Smooth muscle cell (in vitro differentiated cells): Measurements from ENCODE around the gene TLCD4. TPM values are rescaled to one million over a fixed set of nuclear protein-coding genes. Genes with fewer than 3 reads are reported as not detected.

Source experiments
- DNase-seq: peaks from one replicate; lab custom pipeline; 2025; ENCODE audit not compliant: unreplicated experiment; lab: John Stamatoyannopoulos, UW
- H2AFZ ChIP-seq: fragments of 200-600 bp; sonication (generic); 2 replicates; pipeline ENCODE4 v1.6.0; 2016; ENCODE audit warnings: antibody characterized with exemption, low read depth, mild to moderate bottlenecking
- H3F3A ChIP-seq: fragments of 200-600 bp; sonication (generic); 2 replicates; pipeline ENCODE4 v1.6.0; 2017; ENCODE audit warnings: antibody characterized with exemption, low read depth
- H3K27ac ChIP-seq: fragments of 200-600 bp; sonication (generic); 2 replicates; pipeline ENCODE4 v1.5.1; 2016; ENCODE audit warnings: low read depth, mild to moderate bottlenecking
- H3K27me3 ChIP-seq: fragments of 200-600 bp; sonication (generic); 2 replicates; pipeline ENCODE4 v1.6.1; 2016; ENCODE audit warnings: low read depth, mild to moderate bottlenecking
- H3K36me3 ChIP-seq: fragments of 200-600 bp; sonication (generic); 2 replicates; pipeline ENCODE4 v1.5.1; 2016; ENCODE audit warnings: low read depth
- H3K4me1 ChIP-seq: fragments of 200-600 bp; sonication (generic); 2 replicates; pipeline ENCODE4 v1.5.1; 2016; ENCODE audit warnings: low read depth
- H3K4me2 ChIP-seq: fragments of 200-600 bp; sonication (generic); 2 replicates; pipeline ENCODE4 v1.6.0; 2016; ENCODE audit warnings: mild to moderate bottlenecking
- H3K4me3 ChIP-seq: fragments of 200-600 bp; sonication (generic); 2 replicates; pipeline ENCODE4 v1.5.1; 2016; ENCODE audit warnings: mild to moderate bottlenecking
- H3K79me2 ChIP-seq: fragments of 200-600 bp; sonication (generic); 2 replicates; pipeline ENCODE4 v1.6.0; 2016; ENCODE audit warnings: low read depth, mild to moderate bottlenecking
- H3K9ac ChIP-seq: fragments of 200-600 bp; sonication (generic); 2 replicates; pipeline ENCODE4 v1.6.0; 2016; ENCODE audit warnings: low read depth
- H3K9me3 ChIP-seq: fragments of 200-600 bp; sonication (generic); replicated peaks from 2 replicates; pipeline ENCODE4 v1.5.1; 2016; ENCODE audit warnings: low read depth
- H4K20me1 ChIP-seq: fragments of 200-600 bp; sonication (generic); 2 replicates; pipeline ENCODE4 v1.6.0; 2016; ENCODE audit warnings: low read depth
- CTCF ChIP-seq: fragments of 200-600 bp; sonication (generic); IDR thresholded peaks from 2 replicates; pipeline ENCODE4 v1.5.1; 2017; ENCODE audit warnings: borderline replicate concordance, mild to moderate bottlenecking, antibody characterized with exemption; ENCODE audit not compliant: insufficient read depth, poor library complexity, severe bottlenecking
- WGBS: methylation state at CpG from one replicate; pipeline ENCODE4 v1.1.7; 2016; ENCODE audit warnings: low lambda C conversion rate; 5-methylcytosine and 5-hydroxymethylcytosine counted together
- polyA plus RNA-seq: library from polyadenylated mRNA; unstranded; fragments of >200 nt; fragmentation: Nextera tagmentation; extraction: Ambion mirVana; gene quantifications from 2 replicates; pipeline ENCODE4 v1.2.1, GENCODE V29; 2016
- total RNA-seq: library from RNA; depleted of rRNA; stranded (reverse); fragments of >200 nt; gene quantifications from 2 replicates; pipeline ENCODE4 v1.2.3, GENCODE V29; 2014

Gene TLCD4
- total and polyA plus RNA-seq, 2 experiments from 2014 or later, result 0.62 to 2.9 TPM

DNA sequence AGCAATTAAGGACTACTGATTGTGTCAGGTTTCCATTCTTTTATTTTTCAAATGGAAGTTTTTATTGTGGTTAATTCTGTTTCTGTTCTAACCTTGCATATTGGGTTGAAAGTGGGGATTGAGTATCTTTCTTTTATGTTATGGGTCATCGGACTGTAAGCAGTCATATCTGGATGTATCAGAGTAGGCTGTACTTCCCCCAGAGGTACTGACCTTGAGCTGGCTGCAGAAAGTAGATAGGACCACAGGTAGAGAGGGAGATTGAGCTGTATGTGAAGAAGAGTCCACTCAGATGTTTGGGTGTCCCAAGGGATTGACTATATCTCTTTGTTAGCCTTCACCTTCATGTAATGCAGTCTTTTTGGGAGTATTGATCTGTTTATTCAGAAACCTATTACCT, 23.9 kb upstream of the TLCD4 start:
- H3K27me3 ChIP-seq, result no peaks in the 10 kb centered on the region
- no peaks in the 10 kb centered on the region for H3K36me3 ChIP-seq
- no peak overlapping the region for H2AFZ ChIP-seq
- no peaks in the 10 kb centered on the region for H3K9me3 ChIP-seq
- WGBS, result 38% methylated on average over 1 of the region's 1 CpG
- H3K27ac ChIP-seq, result no peak overlapping the region
- H3K4me3 ChIP-seq, result no peak overlapping the region
- no peak overlapping the region for H3K9ac ChIP-seq
- H4K20me1 ChIP-seq, result no peaks in the 10 kb centered on the region
- no peaks in the 10 kb centered on the region for H3F3A ChIP-seq
- no peaks in the 10 kb centered on the region for H3K4me1 ChIP-seq
- no peak overlapping the region for H3K4me2 ChIP-seq
- H3K79me2 ChIP-seq, result no peaks in the 10 kb centered on the region
- TF ChIP-seq CTCF, result no peak
- no peak for DNase-seq

GRCh38 chr1:95094923-95095322, 22.2 kb upstream of the TLCD4 start:
- no peak for TF ChIP-seq CTCF
- Histone ChIP-seq H3K27me3 (no peaks in the 10 kb centered on the region), H3K79me2 (no peaks in the 10 kb centered on the region), H3K27ac (no peak overlapping the region), H3K9me3 (no peaks in the 10 kb centered on the region), H3K9ac (no peak overlapping the region), H3K36me3 (no peaks in the 10 kb centered on the region), H3F3A (no peaks in the 10 kb centered on the region), H3K4me3 (no peak overlapping the region), H4K20me1 (no peaks in the 10 kb centered on the region), H3K4me2 (no peak overlapping the region), H3K4me1 (no peaks in the 10 kb centered on the region), H2AFZ (no peak overlapping the region)
- no peak for DNase-seq
- 70% methylated on average over 2 of the region's 2 CpGs for WGBS

- no peaks in the 10 kb centered on the region for H3K4me1 ChIP-seq
- H3K27me3 ChIP-seq, result no peaks in the 10 kb centered on the region
- H3K9me3 ChIP-seq, result no peaks in the 10 kb centered on the region
- peak overlapping the region; percentile 66 for H2AFZ ChIP-seq
- no peaks in the 10 kb centered on the region for H3K36me3 ChIP-seq
- no peaks in the 10 kb centered on the region for H3K79me2 ChIP-seq
- H3F3A ChIP-seq, result no peaks in the 10 kb centered on the region
- no peak overlapping the region for H3K4me2 ChIP-seq
- TF ChIP-seq CTCF, result no peak
- no peak overlapping the region for H3K27ac ChIP-seq
- no peak overlapping the region for H3K4me3 ChIP-seq
- H3K9ac ChIP-seq, result no peak overlapping the region
- DNase-seq, result no peak
- H4K20me1 ChIP-seq, result no peaks in the 10 kb centered on the region
- WGBS, result 83% methylated on average over 2 of the region's 2 CpGs
These were observed 21.3 kb upstream of the TLCD4 start for GRCh38 chr1:95095833-95096217.

DNA sequence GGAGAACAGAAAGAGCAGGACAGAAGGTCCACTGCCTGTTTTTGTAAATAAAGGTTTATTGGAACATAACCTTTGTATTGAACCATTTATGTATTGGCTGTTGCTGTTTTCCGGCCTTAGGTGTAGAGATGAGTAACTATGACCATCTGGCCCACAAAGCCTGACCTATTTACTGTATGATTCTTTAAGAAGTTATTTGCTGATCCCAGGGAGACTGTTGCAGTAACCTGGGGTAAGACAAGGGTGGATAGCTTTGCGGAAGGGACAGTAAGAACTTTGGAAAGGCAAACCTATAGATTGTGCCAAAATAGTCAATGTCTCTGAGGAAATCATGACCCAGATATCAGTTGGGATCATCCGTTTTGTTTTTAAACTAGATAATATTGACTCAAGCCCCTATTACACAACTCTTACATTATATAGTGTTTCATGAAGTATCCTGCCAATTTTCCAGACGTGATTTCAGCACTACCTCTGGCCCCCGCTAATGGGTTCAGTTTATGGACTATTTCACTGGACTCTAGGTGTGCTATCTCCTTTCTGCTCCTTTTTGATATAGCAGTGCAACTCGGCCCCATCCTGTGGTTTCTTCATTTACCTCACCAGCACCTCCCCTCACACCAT, 20.8 kb upstream of the TLCD4 start:
- Histone ChIP-seq H2AFZ (peak overlapping the region; percentile 66), H3K36me3 (no peaks in the 10 kb centered on the region), H3F3A (no peaks in the 10 kb centered on the region), H3K4me2 (no peak overlapping the region), H4K20me1 (no peaks in the 10 kb centered on the region), H3K27ac (no peak overlapping the region), H3K27me3 (no peaks in the 10 kb centered on the region), H3K4me3 (no peak overlapping the region), H3K4me1 (no peaks in the 10 kb centered on the region), H3K9ac (no peak overlapping the region), H3K79me2 (no peaks in the 10 kb centered on the region), H3K9me3 (no peaks in the 10 kb centered on the region)
- DNase-seq, result no peak
- no peak for TF ChIP-seq CTCF
- 96% methylated on average over 6 of the region's 6 CpGs for WGBS
